Tibial nerve (tissue), 4 donors: Measurements from ENCODE around the gene NHLRC2.

Source experiments
- EP300 ChIP-seq, 2 donors: sonication (generic); formaldehyde crosslinking; IDR thresholded peaks; one replicate each; pipeline ENCODE4 v1.6.1; 2017; ENCODE audit warnings: antibody characterized with exemption in 2 of 2, mild to moderate bottlenecking in 1 of 2
- POLR2A ChIP-seq, 2 donors: fragments of 450-650 bp; IDR thresholded peaks; one replicate each; pipeline ENCODE4 v1.6.1; 2017; ENCODE audit warnings: antibody characterized with exemption in 2 of 2, mild to moderate bottlenecking in 2 of 2, moderate library complexity in 2 of 2
- TF ChIP-seq, protein P1 (sequence below), 5 experiments: fragments of 200-600 bp in 3 of 5; fragments of 450-650 bp in 2 of 5; sonication (generic) in 3 of 5; IDR thresholded peaks; one replicate each; pipeline ENCODE4 v1.5.1; 2016 to 2019; ENCODE audit warnings: antibody characterized with exemption in 5 of 5, mild to moderate bottlenecking in 3 of 5, moderate library complexity in 2 of 5

GRCh38 chr10:113941140-113941539 lies 86.7 kb downstream of the NHLRC2 start:
- no peak for TF ChIP-seq POLR2A (IDR thresholded peaks at IDR 0.05)
- TF ChIP-seq, protein P1, sequence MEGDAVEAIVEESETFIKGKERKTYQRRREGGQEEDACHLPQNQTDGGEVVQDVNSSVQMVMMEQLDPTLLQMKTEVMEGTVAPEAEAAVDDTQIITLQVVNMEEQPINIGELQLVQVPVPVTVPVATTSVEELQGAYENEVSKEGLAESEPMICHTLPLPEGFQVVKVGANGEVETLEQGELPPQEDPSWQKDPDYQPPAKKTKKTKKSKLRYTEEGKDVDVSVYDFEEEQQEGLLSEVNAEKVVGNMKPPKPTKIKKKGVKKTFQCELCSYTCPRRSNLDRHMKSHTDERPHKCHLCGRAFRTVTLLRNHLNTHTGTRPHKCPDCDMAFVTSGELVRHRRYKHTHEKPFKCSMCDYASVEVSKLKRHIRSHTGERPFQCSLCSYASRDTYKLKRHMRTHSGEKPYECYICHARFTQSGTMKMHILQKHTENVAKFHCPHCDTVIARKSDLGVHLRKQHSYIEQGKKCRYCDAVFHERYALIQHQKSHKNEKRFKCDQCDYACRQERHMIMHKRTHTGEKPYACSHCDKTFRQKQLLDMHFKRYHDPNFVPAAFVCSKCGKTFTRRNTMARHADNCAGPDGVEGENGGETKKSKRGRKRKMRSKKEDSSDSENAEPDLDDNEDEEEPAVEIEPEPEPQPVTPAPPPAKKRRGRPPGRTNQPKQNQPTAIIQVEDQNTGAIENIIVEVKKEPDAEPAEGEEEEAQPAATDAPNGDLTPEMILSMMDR (IDR thresholded peaks at IDR 0.05) = no peak
- TF ChIP-seq EP300 (IDR thresholded peaks at IDR 0.05) = no peak
